HG03439 (cell line): Measurements from ENCODE around the gene SDC3.
"Not testable (repeated sequence)": the region's sequence is repeated elsewhere in the genome, so short reads cannot be mapped to it uniquely, and the experiment has no call there.

ENCODE experiments used
- ATAC-seq: cut with Tn5 transposase; IDR thresholded peaks from one replicate; pipeline ENCODE4 v1.9.1; 2021; ENCODE audit warnings: mild to moderate bottlenecking, moderate library complexity; ENCODE audit not compliant: unreplicated experiment

Gene SDC3

GRCh38 chr1:30908696-30909364, at the start of gene SDC3:
Gene SDC3, minus strand, starts transcription at chr1:30908758. Its CDS starts 172 bp downstream, at chr1:30908586.
- no peak for ATAC-seq

GRCh38 chr1:30957560-30958222, 49.1 kb upstream of the SDC3 start:
- no peak for ATAC-seq

GRCh38 chr1:30955448-30956015, 47.0 kb upstream of the SDC3 start:
- ATAC-seq: no peak

GRCh38 chr1:30953685-30954084, 45.1 kb upstream of the SDC3 start:
- no peak for ATAC-seq

- no peak for ATAC-seq
Observed at GRCh38 chr1:30952098-30952497, 43.5 kb upstream of the SDC3 start.

GRCh38 chr1:30950700-30951099, 42.1 kb upstream of the SDC3 start:
- no peak for ATAC-seq

GRCh38 chr1:30950053-30950452, 41.5 kb upstream of the SDC3 start:
- ATAC-seq: no peak

- not testable (repeated sequence) for ATAC-seq
Observed at GRCh38 chr1:30949487-30949838, 40.9 kb upstream of the SDC3 start.

GRCh38 chr1:30948813-30949486, 40.4 kb upstream of the SDC3 start:
- ATAC-seq: not testable (repeated sequence)

- no peak for ATAC-seq
Observed at GRCh38 chr1:30948278-30948677, 39.7 kb upstream of the SDC3 start.

GRCh38 chr1:30947212-30947611, 38.7 kb upstream of the SDC3 start:
- no peak for ATAC-seq

- no peak for ATAC-seq
Observed at GRCh38 chr1:30942326-30942963, 33.9 kb upstream of the SDC3 start.

- ATAC-seq: no peak
Observed at GRCh38 chr1:30940541-30940940, 32.0 kb upstream of the SDC3 start.

- no peak for ATAC-seq
Observed at GRCh38 chr1:30936541-30937171, 28.1 kb upstream of the SDC3 start.

- ATAC-seq: not testable (repeated sequence)
Observed at GRCh38 chr1:30935758-30936157, 27.2 kb upstream of the SDC3 start.

GRCh38 chr1:30934613-30935012, 26.1 kb upstream of the SDC3 start:
- ATAC-seq: no peak

- ATAC-seq: no peak
Observed at GRCh38 chr1:30933874-30934252, 25.3 kb upstream of the SDC3 start.

GRCh38 chr1:30930631-30931173, 22.1 kb upstream of the SDC3 start:
- ATAC-seq: no peak

GRCh38 chr1:30929944-30930525, 21.5 kb upstream of the SDC3 start:
- ATAC-seq: no peak
